Ishikawa (cell line): ENCODE measurements around the gene C3orf33.

ENCODE experiments used
- CEBPB ChIP-seq: IDR thresholded peaks from 2 replicates; pipeline ENCODE4 v1.6.1; 2012
- CREB1 ChIP-seq: IDR thresholded peaks from 2 replicates; pipeline ENCODE4 v1.6.1; 2012; ENCODE audit warnings: low read depth
- EGR1 ChIP-seq: IDR thresholded peaks from 2 replicates; pipeline ENCODE4 v1.6.1; 2012
- EP300 ChIP-seq: IDR thresholded peaks from 2 replicates; pipeline ENCODE4 v1.6.1; 2012; ENCODE audit warnings: borderline replicate concordance
- FOXM1 ChIP-seq: IDR thresholded peaks from 2 replicates; pipeline ENCODE4 v1.6.1; 2012; ENCODE audit warnings: low read depth, borderline replicate concordance
- NFIC ChIP-seq: IDR thresholded peaks from 2 replicates; pipeline ENCODE4 v1.6.1; 2012
- RAD21 ChIP-seq: IDR thresholded peaks from 2 replicates; pipeline ENCODE4 v1.6.1; 2012; ENCODE audit warnings: low read depth
- TAF1 ChIP-seq: IDR thresholded peaks from 2 replicates; pipeline ENCODE4 v1.6.1; 2012; ENCODE audit warnings: low read depth, mild to moderate bottlenecking
- TCF12 ChIP-seq: IDR thresholded peaks from 2 replicates; pipeline ENCODE4 v1.6.1; 2012; ENCODE audit warnings: low read depth
- TEAD4 ChIP-seq: IDR thresholded peaks from 2 replicates; pipeline ENCODE4 v1.6.1; 2012
- YY1 ChIP-seq: IDR thresholded peaks from 2 replicates; pipeline ENCODE4 v1.6.1; 2012; ENCODE audit warnings: low read depth
- ZBTB7A ChIP-seq: IDR thresholded peaks from 2 replicates; pipeline ENCODE4 v1.6.1; 2012; ENCODE audit warnings: low read depth
- TF ChIP-seq, protein P1 (sequence below): IDR thresholded peaks from 2 replicates; pipeline ENCODE4 v1.6.1; 2012
- TF ChIP-seq, protein P2 (sequence below): IDR thresholded peaks from 2 replicates; pipeline ENCODE4 v1.6.1; 2012; ENCODE audit warnings: low read depth, mild to moderate bottlenecking
- TF ChIP-seq, protein P3 (sequence below): IDR thresholded peaks from 2 replicates; pipeline ENCODE4 v1.6.1; 2012

Gene C3orf33

DNA sequence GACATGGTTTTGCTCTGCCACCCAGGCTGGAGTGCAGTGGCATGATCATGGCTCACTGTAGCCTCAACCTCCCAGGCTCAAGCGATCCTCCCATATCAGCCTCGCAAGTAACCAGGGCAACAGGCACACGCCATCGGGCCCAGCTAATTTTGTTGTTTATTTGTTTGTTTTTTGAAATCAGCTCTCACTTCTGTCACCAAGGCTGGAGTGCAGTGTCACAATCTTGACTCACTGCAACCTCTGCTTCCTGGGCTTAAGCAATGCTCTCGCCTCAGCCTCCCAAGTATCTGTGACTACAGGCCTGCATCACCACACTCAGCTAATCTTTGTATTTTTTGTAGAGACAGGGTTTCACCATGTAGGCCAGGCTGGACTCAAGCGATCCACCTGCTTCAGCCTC, 35.0 kb downstream of the C3orf33 start:
- no peak for TF ChIP-seq EP300
- TF ChIP-seq, protein P1, sequence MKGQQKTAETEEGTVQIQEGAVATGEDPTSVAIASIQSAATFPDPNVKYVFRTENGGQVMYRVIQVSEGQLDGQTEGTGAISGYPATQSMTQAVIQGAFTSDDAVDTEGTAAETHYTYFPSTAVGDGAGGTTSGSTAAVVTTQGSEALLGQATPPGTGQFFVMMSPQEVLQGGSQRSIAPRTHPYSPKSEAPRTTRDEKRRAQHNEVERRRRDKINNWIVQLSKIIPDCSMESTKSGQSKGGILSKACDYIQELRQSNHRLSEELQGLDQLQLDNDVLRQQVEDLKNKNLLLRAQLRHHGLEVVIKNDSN = no peak
- no peak for TF ChIP-seq CREB1
- TF ChIP-seq RAD21 = no peak
- TF ChIP-seq, protein P2, sequence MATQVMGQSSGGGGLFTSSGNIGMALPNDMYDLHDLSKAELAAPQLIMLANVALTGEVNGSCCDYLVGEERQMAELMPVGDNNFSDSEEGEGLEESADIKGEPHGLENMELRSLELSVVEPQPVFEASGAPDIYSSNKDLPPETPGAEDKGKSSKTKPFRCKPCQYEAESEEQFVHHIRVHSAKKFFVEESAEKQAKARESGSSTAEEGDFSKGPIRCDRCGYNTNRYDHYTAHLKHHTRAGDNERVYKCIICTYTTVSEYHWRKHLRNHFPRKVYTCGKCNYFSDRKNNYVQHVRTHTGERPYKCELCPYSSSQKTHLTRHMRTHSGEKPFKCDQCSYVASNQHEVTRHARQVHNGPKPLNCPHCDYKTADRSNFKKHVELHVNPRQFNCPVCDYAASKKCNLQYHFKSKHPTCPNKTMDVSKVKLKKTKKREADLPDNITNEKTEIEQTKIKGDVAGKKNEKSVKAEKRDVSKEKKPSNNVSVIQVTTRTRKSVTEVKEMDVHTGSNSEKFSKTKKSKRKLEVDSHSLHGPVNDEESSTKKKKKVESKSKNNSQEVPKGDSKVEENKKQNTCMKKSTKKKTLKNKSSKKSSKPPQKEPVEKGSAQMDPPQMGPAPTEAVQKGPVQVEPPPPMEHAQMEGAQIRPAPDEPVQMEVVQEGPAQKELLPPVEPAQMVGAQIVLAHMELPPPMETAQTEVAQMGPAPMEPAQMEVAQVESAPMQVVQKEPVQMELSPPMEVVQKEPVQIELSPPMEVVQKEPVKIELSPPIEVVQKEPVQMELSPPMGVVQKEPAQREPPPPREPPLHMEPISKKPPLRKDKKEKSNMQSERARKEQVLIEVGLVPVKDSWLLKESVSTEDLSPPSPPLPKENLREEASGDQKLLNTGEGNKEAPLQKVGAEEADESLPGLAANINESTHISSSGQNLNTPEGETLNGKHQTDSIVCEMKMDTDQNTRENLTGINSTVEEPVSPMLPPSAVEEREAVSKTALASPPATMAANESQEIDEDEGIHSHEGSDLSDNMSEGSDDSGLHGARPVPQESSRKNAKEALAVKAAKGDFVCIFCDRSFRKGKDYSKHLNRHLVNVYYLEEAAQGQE = no peak
- no peak for TF ChIP-seq YY1
- no peak for TF ChIP-seq NFIC
- TF ChIP-seq TAF1 = no peak
- TF ChIP-seq, protein P3, sequence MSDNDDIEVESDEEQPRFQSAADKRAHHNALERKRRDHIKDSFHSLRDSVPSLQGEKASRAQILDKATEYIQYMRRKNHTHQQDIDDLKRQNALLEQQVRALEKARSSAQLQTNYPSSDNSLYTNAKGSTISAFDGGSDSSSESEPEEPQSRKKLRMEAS = no peak
- no peak for TF ChIP-seq FOXM1
- TF ChIP-seq EGR1 = no peak
- no peak for TF ChIP-seq ZBTB7A
- no peak for TF ChIP-seq CEBPB
- no peak for TF ChIP-seq TEAD4

DNA sequence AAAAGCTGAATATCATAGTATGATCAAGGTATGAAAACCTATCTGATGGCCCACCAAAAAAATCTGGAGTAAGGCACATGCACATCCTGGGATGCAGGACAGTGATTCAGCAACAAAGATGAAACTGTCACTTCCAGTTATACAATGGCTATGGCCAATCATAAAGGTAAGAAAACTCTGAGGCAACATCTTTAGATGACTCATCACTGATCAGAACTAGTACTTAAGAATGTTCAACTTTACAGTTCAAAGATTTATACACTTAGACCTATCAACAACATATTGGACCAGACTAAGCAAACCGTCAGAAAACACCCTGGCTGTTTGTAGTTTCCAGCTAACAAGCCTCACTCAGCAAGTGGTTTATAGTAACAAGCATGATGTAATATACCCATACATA, 39.9 kb downstream of the C3orf33 start:
- TF ChIP-seq ZBTB7A (no peak), CREB1 (no peak), YY1 (no peak), EP300 (no peak), NFIC (no peak), TEAD4 (no peak), CEBPB (no peak), FOXM1 (no peak), EGR1 (no peak)
- TF ChIP-seq, protein P3 = no peak
- TF ChIP-seq, protein P2 = no peak
- TF ChIP-seq, protein P1 = no peak

DNA sequence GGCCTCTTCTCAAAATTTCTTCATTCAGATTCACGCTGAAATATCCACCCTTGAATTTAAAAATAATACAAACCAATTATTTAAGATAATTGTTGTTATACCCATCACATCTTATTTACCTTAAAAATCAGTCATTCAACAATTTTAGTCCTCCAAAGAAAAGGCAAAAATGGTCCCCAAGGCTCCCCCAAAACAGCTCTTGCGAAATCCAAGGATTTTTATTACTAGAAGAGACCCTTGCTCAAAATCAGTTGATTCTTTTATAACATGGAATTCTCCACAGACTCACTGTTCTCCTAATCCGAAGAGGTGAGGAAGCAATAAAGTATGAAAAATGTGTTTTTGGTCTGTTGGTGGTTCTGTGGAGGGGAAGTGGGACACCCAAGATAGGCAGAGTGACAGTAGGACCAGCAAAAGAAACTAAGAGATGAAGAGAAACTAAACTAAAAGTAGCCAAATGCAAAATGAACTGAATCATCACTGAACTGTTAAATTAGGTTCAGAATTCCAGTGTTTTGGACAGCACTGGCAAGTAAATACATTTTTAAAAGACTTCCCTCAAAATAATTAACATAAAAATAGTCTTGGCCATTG, 42.1 kb downstream of the C3orf33 start:
- TF ChIP-seq, protein P1 = no peak
- TF ChIP-seq, protein P3 = no peak
- TF ChIP-seq EGR1 (no peak), FOXM1 (no peak), ZBTB7A (no peak), TAF1 (no peak), RAD21 (no peak), NFIC (no peak), YY1 (no peak), CREB1 (no peak), TCF12 (no peak), EP300 (no peak), TEAD4 (no peak)
- TF ChIP-seq, protein P2 = no peak

DNA sequence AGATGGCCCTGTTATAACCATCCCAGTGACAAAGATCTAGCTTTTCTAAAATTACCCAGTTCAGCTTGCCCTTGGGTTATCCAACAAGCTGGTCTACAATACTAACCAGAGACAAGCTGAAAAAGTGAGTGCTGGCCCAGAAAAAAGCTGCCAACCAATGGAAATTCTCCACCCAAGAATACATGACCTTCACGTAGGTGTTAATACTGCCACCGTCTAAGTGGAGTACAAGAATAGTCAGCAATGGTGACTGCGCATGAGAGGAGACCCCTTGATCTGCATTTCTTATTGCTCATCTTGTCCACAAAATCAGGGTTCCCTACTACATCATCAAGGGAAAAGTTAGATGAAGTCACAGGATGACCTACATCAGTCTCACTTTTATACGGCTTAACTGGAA, 45.4 kb downstream of the C3orf33 start:
- TF ChIP-seq EP300 (no peak), CEBPB (no peak), NFIC (no peak), TAF1 (no peak), ZBTB7A (no peak), EGR1 (no peak), FOXM1 (no peak), TEAD4 (no peak), YY1 (no peak)
- TF ChIP-seq, protein P3 = no peak
- TF ChIP-seq, protein P1 = no peak
- TF ChIP-seq, protein P2 = no peak
